Fibroblast of pulmonary artery (primary cell): ENCODE data around the gene HTT.

Experiments used
- DNase-seq: peaks from one replicate; pipeline ENCODE4 v3.0.0-alpha.2; 2010; ENCODE audit warnings: low read depth
- H3K4me3 ChIP-seq: replicated peaks from 2 replicates; pipeline ENCODE4 v1.5.1; 2011; ENCODE audit warnings: low read depth, mild to moderate bottlenecking, control low read depth, low read length, moderate library complexity
- CTCF ChIP-seq: IDR thresholded peaks from 2 replicates; pipeline ENCODE4 v1.5.1; 2011; ENCODE audit warnings: mild to moderate bottlenecking, control low read depth, low read length, inconsistent platforms; ENCODE audit errors: missing control alignments

The HTT gene

GRCh38 chr4:3238721-3239120, 164.2 kb downstream of the HTT start:
- no peak for TF ChIP-seq CTCF
- no peak for DNase-seq
- no peak overlapping the region for H3K4me3 ChIP-seq

GRCh38 chr4:3239303-3239702, 164.8 kb downstream of the HTT start:
- no peak for DNase-seq
- no peak for TF ChIP-seq CTCF
- H3K4me3 ChIP-seq: no peak overlapping the region

DNA sequence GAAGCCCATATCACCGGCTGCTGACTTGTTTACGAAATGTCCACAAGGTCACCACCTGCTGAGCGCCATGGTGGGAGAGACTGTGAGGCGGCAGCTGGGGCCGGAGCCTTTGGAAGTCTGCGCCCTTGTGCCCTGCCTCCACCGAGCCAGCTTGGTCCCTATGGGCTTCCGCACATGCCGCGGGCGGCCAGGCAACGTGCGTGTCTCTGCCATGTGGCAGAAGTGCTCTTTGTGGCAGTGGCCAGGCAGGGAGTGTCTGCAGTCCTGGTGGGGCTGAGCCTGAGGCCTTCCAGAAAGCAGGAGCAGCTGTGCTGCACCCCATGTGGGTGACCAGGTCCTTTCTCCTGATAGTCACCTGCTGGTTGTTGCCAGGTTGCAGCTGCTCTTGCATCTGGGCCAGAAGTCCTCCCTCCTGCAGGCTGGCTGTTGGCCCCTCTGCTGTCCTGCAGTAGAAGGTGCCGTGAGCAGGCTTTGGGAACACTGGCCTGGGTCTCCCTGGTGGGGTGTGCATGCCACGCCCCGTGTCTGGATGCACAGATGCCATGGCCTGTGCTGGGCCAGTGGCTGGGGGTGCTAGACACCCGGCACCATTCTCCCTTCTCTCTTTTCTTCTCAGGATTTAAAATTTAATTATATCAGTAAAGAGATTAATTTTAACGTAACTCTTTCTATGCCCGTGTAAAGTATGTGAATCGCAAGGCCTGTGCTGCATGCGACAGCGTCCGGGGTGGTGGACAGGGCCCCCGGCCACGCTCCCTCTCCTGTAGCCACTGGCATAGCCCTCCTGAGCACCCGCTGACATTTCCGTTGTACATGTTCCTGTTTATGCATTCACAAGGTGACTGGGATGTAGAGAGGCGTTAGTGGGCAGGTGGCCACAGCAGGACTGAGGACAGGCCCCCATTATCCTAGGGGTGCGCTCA, 165.8 kb downstream of the HTT start:
- DNase-seq: no peak
- no peak overlapping the region for H3K4me3 ChIP-seq
- no peak for TF ChIP-seq CTCF

DNA sequence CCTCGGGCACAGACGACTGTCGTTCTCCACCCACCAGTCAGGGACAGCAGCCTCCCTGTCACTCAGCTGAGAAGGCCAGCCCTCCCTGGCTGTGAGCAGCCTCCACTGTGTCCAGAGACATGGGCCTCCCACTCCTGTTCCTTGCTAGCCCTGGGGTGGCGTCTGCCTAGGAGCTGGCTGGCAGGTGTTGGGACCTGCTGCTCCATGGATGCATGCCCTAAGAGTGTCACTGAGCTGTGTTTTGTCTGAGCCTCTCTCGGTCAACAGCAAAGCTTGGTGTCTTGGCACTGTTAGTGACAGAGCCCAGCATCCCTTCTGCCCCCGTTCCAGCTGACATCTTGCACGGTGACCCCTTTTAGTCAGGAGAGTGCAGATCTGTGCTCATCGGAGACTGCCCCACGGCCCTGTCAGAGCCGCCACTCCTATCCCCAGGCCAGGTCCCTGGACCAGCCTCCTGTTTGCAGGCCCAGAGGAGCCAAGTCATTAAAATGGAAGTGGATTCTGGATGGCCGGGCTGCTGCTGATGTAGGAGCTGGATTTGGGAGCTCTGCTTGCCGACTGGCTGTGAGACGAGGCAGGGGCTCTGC, 166.5 kb downstream of the HTT start:
- H3K4me3 ChIP-seq: no peak overlapping the region
- no peak for DNase-seq
- TF ChIP-seq CTCF: no peak

GRCh38 chr4:3241898-3242524, 167.5 kb downstream of the HTT start:
- no peak for TF ChIP-seq CTCF
- no peak overlapping the region for H3K4me3 ChIP-seq
- DNase-seq: peak; percentile 85

DNA sequence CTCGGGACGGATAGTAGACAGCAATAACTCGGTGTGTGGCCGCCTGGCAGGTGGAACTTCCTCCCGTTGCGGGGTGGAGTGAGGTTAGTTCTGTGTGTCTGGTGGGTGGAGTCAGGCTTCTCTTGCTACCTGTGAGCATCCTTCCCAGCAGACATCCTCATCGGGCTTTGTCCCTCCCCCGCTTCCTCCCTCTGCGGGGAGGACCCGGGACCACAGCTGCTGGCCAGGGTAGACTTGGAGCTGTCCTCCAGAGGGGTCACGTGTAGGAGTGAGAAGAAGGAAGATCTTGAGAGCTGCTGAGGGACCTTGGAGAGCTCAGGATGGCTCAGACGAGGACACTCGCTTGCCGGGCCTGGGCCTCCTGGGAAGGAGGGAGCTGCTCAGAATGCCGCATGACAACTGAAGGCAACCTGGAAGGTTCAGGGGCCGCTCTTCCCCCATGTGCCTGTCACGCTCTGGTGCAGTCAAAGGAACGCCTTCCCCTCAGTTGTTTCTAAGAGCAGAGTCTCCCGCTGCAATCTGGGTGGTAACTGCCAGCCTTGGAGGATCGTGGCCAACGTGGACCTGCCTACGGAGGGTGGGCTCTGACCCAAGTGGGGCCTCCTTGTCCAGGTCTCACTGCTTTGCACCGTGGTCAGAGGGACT, 168.8 kb downstream of the HTT start:
- no peak for TF ChIP-seq CTCF
- no peak for DNase-seq
- no peak overlapping the region for H3K4me3 ChIP-seq
